HG03432 (cell line): ENCODE data around the gene C10orf95.

Experiments
- ATAC-seq: cut with Tn5 transposase; IDR thresholded peaks from one replicate; pipeline ENCODE4 v1.9.1; 2021; ENCODE audit warnings: mild to moderate bottlenecking, moderate library complexity; ENCODE audit not compliant: unreplicated experiment

The C10orf95 gene

DNA sequence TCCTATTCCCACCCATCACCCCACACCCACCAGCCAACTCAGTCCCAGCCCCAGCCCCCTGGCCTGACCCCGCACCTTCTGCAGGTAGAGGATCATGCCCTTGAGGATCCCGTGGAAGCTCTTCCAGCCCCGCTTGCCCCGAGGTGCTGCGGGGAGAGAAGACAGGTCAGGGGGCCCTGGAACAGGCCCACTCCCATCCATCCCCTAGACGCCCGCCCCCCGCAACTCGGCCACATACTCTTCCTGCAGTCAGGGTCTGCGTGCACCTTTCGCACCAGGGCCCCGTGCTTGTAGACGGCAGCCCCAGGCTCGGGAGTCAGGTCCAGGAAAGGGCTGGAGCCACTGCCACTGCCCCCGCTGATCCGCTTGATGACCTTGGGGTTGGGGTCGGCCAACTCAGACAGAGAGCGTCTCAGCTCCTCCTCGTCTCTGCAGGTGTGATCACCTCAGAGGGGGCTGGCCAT lies 46.2 kb downstream of the C10orf95 start:
- no peak for ATAC-seq

DNA sequence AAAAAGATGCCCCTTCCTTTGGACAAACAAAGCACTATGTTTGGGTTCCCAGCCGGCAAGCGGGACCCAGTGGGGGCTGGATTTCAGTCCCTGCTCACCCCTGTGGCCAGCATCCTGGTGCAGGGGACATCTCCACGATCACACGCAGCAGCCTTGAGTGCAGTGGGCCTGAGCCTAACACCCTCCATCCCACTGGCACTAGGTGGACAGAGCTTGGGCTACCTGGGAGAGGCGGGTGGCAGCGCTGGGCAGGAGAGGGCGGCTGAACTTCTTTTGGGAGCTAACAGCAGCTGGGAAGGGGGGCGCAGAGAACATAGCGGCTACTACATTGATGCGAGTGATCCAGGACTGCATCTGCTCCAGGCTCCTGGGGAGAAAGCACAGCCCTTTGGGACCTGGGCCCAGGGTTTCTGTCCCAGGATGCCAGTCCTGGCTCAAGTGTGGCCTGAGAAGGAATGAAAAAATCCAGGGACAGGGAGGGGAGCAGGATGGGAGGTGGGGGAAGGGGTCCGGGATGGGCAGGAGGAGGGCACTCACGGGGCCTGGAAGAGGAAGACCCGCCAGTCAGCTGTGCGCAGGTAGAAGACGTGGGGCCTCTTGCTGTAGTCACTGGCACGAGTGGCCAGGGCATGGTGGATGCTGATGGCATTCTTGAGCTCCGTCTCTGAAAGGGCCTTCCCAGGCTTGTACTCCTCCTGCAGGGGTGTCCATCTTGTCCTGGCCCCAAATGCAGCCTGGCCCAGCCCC lies 46.8 kb downstream of the C10orf95 start:
- no peak for ATAC-seq

- no peak for ATAC-seq
Measured at GRCh38 chr10:102403115-102403514, 48.2 kb downstream of the C10orf95 start.

DNA sequence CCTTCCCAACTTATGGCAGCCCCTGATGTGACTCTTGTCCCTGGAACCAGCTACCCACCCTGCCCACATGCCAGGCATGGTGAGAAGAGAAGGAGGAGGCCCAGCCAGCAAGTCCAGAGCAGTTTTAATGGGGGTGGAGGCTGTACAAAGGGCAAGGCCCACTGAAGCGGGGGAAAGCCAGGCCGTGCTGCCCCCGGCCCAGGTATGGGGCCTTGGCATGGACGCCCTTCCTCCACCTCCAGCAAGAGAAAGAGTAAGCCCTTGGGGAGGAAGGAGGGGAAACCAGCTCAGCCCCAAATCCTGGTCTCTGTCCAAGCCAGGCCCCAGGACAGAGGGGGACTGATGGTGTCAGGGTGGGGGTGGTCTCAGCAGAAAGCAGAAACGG lies 48.8 kb downstream of the C10orf95 start:
- no peak for ATAC-seq

DNA sequence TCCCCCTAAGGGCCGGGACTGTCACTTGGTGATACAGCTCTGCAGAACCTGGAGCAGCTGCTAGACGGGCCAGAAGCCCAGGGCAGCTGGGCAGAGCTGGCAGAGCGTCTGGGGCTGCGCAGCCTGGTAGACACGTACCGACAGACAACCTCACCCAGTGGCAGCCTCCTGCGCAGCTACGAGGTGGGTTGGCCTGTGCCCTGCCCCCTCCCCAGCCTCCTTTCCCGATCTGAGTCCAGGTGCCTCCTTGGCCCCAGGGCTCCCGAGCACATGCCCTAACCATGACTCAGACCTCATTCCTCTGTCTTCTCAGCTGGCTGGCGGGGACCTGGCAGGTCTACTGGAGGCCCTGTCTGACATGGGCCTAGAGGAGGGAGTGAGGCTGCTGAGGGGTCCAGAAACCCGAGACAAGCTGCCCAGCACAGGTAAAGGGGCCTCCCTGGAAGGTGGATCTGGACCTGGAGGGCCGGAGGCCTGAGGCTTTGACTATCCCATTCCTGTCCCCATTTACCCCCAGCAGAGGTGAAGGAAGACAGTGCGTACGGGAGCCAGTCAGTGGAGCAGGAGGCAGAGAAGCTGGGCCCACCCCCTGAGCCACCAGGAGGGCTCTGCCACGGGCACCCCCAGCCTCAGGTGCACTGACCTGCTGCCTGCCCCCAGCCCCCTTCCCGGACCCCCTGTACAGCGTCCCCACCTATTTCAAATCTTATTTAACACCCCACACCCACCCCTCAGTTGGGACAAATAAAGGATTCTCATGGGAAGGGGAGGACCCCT lies 49.4 kb downstream of the C10orf95 start:
- ATAC-seq, result no peak

DNA sequence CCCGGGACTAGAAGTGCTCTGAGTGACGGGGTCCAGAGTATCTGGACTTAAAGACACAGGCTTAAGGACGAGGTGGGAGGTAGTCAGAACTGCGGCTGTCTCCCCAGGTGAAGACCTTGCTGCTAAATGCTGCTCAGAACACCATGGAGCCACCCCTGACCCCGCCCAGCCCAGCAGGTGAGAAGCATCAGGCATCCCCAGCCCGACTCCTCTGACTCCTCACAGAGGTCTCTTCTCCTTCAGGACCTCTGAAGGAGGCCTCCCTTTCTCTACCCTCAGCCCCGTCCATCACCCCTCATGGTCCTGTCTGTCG lies 50.0 kb downstream of the C10orf95 start:
- ATAC-seq, result no peak

- no peak for ATAC-seq
Measured at GRCh38 chr10:102400598-102401341, 50.6 kb downstream of the C10orf95 start.

DNA sequence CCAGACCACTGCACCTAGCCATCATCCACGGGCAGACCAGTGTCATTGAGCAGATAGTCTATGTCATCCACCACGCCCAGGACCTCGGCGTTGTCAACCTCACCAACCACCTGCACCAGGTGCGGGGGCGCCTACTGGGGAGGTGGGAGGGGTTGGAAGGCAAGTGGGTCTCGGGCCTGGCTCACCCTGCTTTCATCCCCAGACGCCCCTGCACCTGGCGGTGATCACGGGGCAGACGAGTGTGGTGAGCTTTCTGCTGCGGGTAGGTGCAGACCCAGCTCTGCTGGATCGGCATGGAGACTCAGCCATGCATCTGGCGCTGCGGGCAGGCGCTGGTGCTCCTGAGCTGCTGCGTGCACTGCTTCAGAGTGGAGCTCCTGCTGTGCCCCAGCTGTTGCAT lies 51.3 kb downstream of the C10orf95 start:
- ATAC-seq, result no peak
